MCF 10A (cell line): Measurements from ENCODE around the gene RFXAP. TPM values are rescaled to one million over a fixed set of nuclear protein-coding genes. Genes with fewer than 3 reads are reported as not detected.

Experiments used
- BruUV-seq: library from RNA; stranded (reverse); fragments of 400-500 nt; replicated peaks from 2 replicates; lab custom pipeline; 2021; lab: Mats Ljungman, UMichigan
- CTCF ChIA-PET: fragments of 300-600 bp; sonication (Branson Sonifier 250); formaldehyde crosslinking; extraction: SDS; loops from one replicate; lab custom pipeline; 2021; ENCODE audit warnings: antibody characterized with exemption, inconsistent platforms; lab: Yijun Ruan, JAX
- POLR2A ChIA-PET: fragments of 300-600, 350-650 bp; sonication (Branson Sonifier 250); formaldehyde crosslinking; extraction: SDS; loops from one replicate; lab custom pipeline; 2020; ENCODE audit warnings: antibody characterized with exemption, inconsistent platforms; lab: Yijun Ruan, JAX
- DNase-seq: peaks from one replicate; pipeline ENCODE4 v3.0.0-alpha.2; 2018; ENCODE audit not compliant: unreplicated experiment
- H3K27ac Mint-ChIP-seq: one replicate; pipeline ENCODE4 v1.8.0; 2022; ENCODE audit warnings: mild to moderate bottlenecking, low read depth, mixed read lengths; ENCODE audit not compliant: unreplicated experiment
- H3K27me3 Mint-ChIP-seq: one replicate; pipeline ENCODE4 v1.8.0; 2022; ENCODE audit warnings: mixed read lengths; ENCODE audit not compliant: insufficient read depth, unreplicated experiment
- H3K36me3 Mint-ChIP-seq: one replicate; pipeline ENCODE4 v1.8.0; 2022; ENCODE audit warnings: mild to moderate bottlenecking, moderate library complexity, mixed read lengths; ENCODE audit not compliant: insufficient read depth, unreplicated experiment
- H3K4me1 Mint-ChIP-seq: one replicate; pipeline ENCODE4 v1.8.0; 2022; ENCODE audit warnings: mixed read lengths; ENCODE audit not compliant: insufficient read depth, unreplicated experiment
- H3K4me3 Mint-ChIP-seq: one replicate; pipeline ENCODE4 v1.8.0; 2022; ENCODE audit warnings: mild to moderate bottlenecking, moderate library complexity, mixed read lengths; ENCODE audit not compliant: unreplicated experiment
- H3K9me3 Mint-ChIP-seq: one replicate; pipeline ENCODE4 v1.8.0; 2022; ENCODE audit warnings: mixed read lengths; ENCODE audit not compliant: unreplicated experiment
- intact Hi-C: fragments of 100-400 bp; cut with micrococcal nuclease; formaldehyde crosslinking; loops from 2 replicates; pipeline ENCODE4 v1.14.1; 2022
- total RNA-seq: library from RNA; stranded (reverse); gene quantifications from 2 replicates; pipeline ENCODE4 v1.2.3, GENCODE V29; 2022
- TF ChIP-seq, protein P1 (sequence below): fragments of 200-600 bp; IDR thresholded peaks from one replicate; pipeline ENCODE4 v1.8.0; 2022; ENCODE audit warnings: antibody characterized with exemption, mild to moderate bottlenecking; ENCODE audit not compliant: unreplicated experiment

RFXAP gene
- total RNA-seq, 1 experiment from 2014 or later, result 6.1 TPM

DNA sequence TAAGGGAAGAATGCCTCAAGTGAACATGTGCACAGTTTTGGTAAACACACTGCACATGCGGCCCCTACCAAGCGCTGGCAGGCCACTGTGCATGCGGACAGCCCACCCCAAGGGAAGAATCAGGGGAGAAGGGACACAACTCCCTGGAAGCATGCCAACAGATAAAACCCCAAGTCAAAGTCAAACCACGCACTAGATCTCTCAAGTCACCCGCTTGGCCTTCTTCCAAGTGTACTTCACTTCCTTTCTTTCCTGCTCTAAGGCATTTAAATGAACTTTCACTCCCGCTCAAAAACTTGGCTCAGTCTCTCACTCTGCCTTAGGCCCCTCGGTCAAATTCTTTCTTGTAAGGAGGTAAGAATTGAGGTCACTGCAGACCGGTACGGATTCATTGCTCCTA lies 4.6 kb upstream of the RFXAP start:
- Mint-ChIP-seq H3K9me3 (no peaks in the 10 kb centered on the region), H3K4me1 (no peaks in the 10 kb centered on the region), H3K27ac (no peak overlapping the region), H3K4me3 (no peak overlapping the region), H3K27me3 (no peaks in the 10 kb centered on the region), H3K36me3 (no peaks in the 10 kb centered on the region)
- DNase-seq, result no peak
- no TSS peak for BruUV-seq
- ChIA-PET POLR2A (no interaction called here), CTCF (interaction anchor here (1.2 kb wide), 1 partner anchor 16 kb away, joined by 4 read pairs; no protein-coding TSS in a partner anchor)
- intact Hi-C loops, result no loop called here
- TF ChIP-seq, protein P1, sequence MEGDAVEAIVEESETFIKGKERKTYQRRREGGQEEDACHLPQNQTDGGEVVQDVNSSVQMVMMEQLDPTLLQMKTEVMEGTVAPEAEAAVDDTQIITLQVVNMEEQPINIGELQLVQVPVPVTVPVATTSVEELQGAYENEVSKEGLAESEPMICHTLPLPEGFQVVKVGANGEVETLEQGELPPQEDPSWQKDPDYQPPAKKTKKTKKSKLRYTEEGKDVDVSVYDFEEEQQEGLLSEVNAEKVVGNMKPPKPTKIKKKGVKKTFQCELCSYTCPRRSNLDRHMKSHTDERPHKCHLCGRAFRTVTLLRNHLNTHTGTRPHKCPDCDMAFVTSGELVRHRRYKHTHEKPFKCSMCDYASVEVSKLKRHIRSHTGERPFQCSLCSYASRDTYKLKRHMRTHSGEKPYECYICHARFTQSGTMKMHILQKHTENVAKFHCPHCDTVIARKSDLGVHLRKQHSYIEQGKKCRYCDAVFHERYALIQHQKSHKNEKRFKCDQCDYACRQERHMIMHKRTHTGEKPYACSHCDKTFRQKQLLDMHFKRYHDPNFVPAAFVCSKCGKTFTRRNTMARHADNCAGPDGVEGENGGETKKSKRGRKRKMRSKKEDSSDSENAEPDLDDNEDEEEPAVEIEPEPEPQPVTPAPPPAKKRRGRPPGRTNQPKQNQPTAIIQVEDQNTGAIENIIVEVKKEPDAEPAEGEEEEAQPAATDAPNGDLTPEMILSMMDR, result no peak

DNA sequence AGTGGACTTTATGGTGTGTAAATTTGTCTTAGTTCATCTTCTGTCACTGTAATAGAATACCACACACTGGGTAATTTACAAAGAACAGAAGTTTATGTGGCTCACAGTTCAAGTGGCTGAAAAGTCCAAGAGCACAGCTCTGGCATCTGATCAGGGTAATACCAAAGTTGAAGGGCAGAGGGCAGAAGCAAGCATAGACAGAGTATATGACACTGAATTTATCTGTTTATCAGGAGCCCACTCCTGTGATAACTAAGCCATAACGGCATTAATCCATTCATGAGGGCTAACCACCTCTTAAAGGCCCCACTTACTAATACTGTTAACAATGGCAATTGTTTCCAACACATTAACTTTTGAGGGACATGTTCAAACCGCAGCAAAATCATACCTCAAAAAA lies 4.0 kb upstream of the RFXAP start:
- H3K27me3 Mint-ChIP-seq, result no peaks in the 10 kb centered on the region
- intact Hi-C loops, result no loop called here
- no TSS peak for BruUV-seq

DNA sequence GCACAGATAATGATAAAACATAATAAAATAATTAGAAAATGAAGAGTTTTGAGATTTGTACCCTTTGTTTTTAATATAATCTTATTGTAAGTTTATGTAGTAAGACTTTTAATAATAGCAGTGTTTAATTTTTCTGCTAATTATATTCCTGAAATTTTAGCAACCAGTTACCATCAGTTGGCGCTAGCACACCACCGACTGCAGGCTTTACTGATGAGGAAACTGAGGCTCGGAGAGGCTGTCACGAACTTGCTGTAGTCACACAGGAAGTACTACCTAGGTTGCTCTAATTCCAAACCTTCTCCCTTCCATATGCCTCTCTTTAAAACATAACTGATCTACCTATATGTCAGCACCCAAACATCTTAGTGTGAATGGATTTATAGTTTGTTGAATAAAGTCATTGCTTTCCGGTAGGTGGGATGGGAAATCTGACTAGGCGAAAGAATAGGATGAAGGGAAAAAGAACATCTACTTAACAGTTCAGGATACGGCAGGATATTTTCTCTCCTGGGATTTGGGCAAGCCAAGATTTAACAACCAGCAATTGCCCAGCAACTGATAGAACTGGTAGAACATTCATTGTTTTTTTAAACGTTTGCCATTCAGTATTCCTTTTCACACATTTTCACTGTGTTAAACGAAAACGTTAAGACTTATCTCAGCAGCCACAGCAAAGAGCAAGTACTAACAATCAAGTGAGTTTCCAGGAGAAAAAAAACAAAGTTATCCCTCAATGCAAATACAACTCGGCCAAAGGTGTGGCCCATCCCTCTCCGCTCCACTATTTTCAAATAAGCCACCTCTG lies 822 bp upstream of the RFXAP start:
- POLR2A ChIA-PET, result interaction anchor here (0.9 kb wide), 1 partner anchor 9 kb away, joined by 3 read pairs; no protein-coding TSS in a partner anchor
- H3K4me1 Mint-ChIP-seq, result peaks cover 21% of the 10 kb centered on the region

More for the DNA sequence above, 4.0 kb upstream of the RFXAP start:
- DNase-seq, result no peak
- Mint-ChIP-seq H3K9me3 (no peaks in the 10 kb centered on the region), H3K36me3 (no peaks in the 10 kb centered on the region), H3K4me3 (no peak overlapping the region), H3K27ac (no peak overlapping the region), H3K4me1 (peaks cover 3% of the 10 kb centered on the region)
- ChIA-PET CTCF (interaction anchor here (0.6 to 1.2 kb wide), 5 partner anchors 10 to 431 kb away, joined by 3 to 5 read pairs (median 4); no protein-coding TSS in a partner anchor), POLR2A (no interaction called here)
- TF ChIP-seq, protein P1, result peak; percentile 25

DNA sequence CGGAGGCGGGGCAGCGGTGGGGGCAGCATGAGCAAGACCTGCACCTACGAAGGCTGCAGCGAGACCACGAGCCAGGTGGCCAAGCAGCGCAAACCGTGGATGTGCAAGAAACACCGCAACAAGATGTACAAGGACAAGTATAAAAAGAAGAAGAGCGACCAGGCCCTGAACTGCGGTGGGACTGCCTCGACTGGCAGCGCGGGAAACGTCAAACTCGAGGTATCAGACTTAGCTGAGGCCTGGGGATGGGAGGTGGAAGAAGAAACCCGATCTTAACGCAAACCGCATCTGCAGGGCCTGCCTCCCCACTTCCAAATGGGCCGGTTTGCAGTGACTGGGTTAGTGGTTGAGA lies 693 bp downstream of the RFXAP start:
- Mint-ChIP-seq H3K27me3 (no peaks in the 10 kb centered on the region), H3K9me3 (no peaks in the 10 kb centered on the region), H3K4me1 (peaks cover 27% of the 10 kb centered on the region), H3K27ac (peak overlapping the region; percentile 79), H3K4me3 (peak overlapping the region; percentile 94), H3K36me3 (no peaks in the 10 kb centered on the region)
- ChIA-PET POLR2A (interaction anchor here (0.6 kb wide), 1 partner anchor 178 kb away, joined by 4 read pairs; no protein-coding TSS in a partner anchor), CTCF (no interaction called here)
- intact Hi-C loops, result loop anchor here (10.0 kb wide), 2 partner anchors 395 to 535 kb away; no protein-coding TSS in a partner anchor
- DNase-seq, result peak; percentile 46
- TF ChIP-seq, protein P1, result no peak
- BruUV-seq, result no TSS peak

More for the DNA sequence above, 822 bp upstream of the RFXAP start:
- H3K4me3 Mint-ChIP-seq, result peak overlapping the region; percentile 94
- H3K9me3 Mint-ChIP-seq, result no peaks in the 10 kb centered on the region
- BruUV-seq, result no TSS peak
- CTCF ChIA-PET, result interaction anchor here (0.6 kb wide), 1 partner anchor 40 kb away, joined by 3 read pairs; no protein-coding TSS in a partner anchor
- H3K27me3 Mint-ChIP-seq, result no peaks in the 10 kb centered on the region
- TF ChIP-seq, protein P1, result no peak
- H3K27ac Mint-ChIP-seq, result no peak overlapping the region
- intact Hi-C loops, result no loop called here
- H3K36me3 Mint-ChIP-seq, result no peaks in the 10 kb centered on the region
- no peak for DNase-seq
